ENCODE results near the gene PRL.

PRL gene

DNA sequence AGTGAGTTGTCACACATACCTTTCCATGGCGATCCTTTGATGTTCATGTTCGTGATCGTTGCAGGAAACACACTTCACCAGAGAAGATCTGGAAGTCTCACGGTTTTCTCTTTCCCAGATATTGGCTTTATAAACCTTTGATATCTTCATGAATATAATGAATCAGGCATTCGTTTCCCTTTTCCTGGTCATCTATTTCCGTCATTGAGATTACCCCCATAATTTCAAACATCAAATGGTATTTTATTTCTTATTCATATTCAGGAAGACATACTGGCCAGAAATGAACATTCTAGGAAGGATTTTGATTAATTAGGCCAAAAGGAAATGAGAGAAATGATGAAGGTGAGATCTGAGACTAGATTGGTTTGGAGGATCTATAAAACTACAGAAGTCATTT is at the start of gene PRL:
PRL (minus strand) TSS at position 101 of the 400 bp plus-strand sequence; CDS start at position 47, 54 bp downstream.
- no peak for DNase-seq (ENCODE audit: low read depth in 2 of 2)

DNA sequence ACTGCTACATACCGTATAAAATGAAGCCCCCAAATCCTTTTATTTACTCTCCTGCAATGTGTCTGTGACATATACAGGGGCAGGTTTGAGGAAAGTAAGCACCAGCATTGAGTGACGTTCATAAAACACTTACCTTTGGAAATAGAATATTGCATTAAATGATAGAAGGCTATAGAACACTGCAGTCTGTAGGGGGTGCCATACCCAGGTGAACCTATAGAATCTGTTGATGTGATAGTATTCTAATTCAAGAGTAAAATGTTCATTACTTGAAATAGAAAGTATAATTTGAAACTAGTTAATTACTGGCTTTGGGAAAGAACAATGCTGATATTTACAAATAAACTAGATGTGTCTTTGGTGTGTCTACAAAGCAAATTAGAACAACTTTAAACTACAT is 47.0 kb upstream of the PRL start:
- no peak for DNase-seq (ENCODE audit: low read depth in 2 of 2)

DNA sequence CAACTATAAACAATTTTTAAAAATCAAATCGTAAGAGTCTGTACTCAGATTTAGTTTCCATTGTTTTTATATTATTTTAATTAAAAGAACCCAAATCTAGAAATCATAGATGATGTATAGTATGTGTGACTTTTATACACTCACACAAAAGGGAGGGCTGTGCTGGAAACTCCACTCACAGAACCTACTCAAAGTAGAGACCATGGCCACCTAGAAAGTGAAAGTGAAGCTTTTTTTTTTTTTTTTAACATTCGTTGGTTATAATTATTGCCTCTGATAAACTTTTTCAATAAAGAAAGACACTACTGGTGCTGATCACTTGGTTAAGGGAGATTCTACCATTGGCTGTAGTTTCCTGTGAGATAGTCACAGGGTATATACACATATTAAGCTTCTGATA is 37.9 kb upstream of the PRL start:
- DNase-seq (ENCODE audit: low read depth in 2 of 2): no peak

DNA sequence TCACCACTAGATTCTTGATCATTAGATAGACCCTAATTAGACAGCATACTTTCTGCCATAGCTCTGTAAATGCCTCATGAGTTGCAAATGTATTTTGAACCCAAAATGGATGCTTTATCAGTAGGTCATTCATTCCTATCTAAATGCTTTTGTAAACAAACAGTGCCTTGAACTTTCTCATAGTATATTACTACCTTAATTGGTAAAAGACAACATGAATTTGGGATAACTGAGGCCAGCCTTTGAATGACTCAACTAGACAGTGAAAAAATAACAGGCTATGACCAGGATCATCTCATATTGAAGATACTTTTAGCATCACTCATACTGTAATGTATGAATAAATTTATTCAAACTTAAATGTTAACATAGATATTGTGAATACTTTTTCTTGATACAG is 37.0 kb upstream of the PRL start:
- no peak for DNase-seq (ENCODE audit: low read depth in 2 of 2)

DNA sequence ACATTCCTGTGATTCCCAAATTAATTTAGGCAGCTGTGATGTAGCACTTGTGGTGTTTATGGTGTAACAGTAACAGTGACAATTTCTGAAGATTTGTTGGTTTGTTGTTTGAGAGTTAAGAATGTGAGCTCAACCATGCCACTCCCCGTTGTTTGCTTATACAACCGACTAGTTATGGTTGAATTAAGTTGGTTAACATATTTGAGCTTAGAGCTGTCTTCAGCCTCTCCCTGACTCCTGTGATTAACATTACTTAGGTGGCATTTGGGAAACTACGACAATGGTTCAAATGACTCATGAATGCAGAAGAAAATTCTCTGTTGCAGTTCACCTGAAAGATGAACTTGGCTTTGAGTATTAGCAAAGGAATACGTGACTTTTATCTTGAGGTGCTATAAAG is 35.9 kb upstream of the PRL start:
- no peak for DNase-seq (ENCODE audit: low read depth in 2 of 2)

DNA sequence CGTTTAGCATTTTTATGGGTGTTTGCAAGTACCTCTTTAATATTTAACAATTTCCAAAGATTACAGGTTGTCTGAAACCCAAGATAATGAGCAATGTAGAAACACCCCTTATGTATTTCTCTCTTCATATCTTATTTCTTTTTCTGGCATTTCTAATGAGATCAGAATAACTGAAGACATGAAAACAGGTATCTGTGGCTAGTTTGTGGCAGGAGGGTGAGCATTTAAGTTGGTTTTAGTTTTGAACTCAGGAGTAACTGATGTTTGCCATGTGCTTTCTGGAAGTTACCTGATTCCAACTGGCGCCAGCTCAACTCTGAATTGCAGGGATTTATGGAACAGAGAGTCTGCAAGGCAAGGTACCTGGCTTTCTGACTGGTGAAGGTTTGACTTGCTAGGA is 35.4 kb upstream of the PRL start:
- no peak for DNase-seq (ENCODE audit: low read depth in 2 of 2)

DNA sequence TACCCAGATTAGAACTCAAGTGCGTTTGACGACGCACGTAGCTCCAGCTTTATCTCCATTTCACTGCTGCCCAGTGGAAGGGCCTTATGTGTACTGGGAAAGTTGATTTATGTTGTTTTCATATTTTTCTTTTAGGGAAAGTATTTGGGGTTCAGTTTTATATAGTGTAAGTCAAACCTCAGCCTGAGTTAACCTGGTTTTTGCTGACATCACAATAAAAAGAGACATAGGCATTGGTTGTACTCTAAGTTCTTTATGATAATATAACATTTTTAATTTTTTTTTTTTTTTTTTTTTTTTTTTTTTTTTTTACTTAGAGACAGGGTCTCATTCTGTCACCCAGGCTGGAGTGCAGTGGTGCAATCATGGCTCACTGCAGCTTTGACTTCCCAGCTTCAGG is 34.1 kb upstream of the PRL start:
- no peak for DNase-seq (ENCODE audit: low read depth in 2 of 2)

DNA sequence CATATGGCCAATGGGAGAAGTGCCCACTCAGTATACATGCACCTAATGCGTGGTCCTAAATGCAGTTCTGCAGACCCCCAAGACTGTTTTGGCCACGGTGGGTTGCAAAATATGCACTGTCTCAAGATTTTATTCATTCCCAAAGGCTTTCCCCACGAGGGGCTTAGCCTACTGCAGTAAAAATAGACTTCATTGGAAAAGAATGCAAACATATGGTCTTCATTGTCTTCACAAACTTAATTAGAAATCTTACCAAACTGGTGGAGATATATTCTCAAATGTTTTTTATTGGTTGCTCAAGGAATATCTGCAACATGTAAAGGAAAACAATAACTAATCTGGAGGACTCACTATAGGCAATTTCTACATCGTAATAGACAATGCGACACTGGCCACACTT is 31.6 kb upstream of the PRL start:
- no peak for DNase-seq (ENCODE audit: low read depth in 2 of 2)

GRCh38 chr6:22327881-22328280 is 31.0 kb upstream of the PRL start:
- DNase-seq (ENCODE audit: low read depth in 2 of 2): no peak

DNA sequence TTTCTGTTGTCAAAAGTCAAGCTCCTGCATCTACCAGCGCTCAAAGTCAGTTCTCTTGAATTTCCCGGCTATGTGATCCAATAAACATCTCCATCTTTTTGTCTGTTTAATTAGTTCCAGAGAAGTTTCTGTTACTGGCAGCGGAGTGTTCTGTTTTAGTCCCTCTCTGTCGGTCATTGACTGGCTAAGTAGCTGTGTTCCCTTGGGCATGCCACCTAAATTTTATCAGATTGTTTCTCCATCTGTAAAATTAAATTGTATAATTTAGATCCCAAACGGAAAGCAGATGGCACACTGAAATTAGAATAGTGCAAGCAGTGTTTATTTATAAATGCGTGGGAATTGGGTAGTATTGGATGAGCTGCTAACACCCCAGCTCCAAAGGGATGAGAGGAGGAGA is 29.7 kb upstream of the PRL start:
- no peak for DNase-seq (ENCODE audit: low read depth in 2 of 2)

GRCh38 chr6:22325481-22325880 is 28.6 kb upstream of the PRL start:
- DNase-seq (ENCODE audit: low read depth in 2 of 2): no peak

GRCh38 chr6:22323848-22324247 is 27.0 kb upstream of the PRL start:
- DNase-seq (ENCODE audit: low read depth in 2 of 2): no peak

GRCh38 chr6:22322103-22323030 is 25.5 kb upstream of the PRL start:
- DNase-seq (ENCODE audit: low read depth in 2 of 2): no peak

- no peak for DNase-seq (ENCODE audit: low read depth in 2 of 2)
Measured at GRCh38 chr6:22320750-22321149, 23.9 kb upstream of the PRL start.

DNA sequence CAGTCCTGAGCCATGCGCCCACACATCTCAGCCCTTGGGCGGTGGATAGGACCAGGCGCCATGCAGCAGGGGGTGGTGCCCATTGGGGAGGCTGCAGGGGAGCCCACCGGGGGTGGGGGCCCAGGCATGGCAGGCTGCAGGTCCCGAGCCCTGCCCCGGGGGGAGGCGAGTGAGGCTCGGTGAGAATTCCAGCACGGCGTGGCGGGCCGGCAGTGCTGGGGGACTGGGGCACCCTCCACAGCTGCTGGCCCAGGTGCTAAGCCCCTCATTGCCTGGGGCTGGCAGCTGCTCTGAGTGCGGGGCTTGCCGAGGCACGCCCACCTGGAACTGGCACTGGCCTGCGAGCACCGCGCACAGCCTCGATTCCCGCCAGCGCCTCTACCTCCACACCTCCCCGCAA is 21.6 kb upstream of the PRL start:
- DNase-seq (ENCODE audit: low read depth in 2 of 2): no peak

- no peak for DNase-seq (ENCODE audit: low read depth in 2 of 2)
Measured at GRCh38 chr6:22313796-22314195, 17.0 kb upstream of the PRL start.

DNA sequence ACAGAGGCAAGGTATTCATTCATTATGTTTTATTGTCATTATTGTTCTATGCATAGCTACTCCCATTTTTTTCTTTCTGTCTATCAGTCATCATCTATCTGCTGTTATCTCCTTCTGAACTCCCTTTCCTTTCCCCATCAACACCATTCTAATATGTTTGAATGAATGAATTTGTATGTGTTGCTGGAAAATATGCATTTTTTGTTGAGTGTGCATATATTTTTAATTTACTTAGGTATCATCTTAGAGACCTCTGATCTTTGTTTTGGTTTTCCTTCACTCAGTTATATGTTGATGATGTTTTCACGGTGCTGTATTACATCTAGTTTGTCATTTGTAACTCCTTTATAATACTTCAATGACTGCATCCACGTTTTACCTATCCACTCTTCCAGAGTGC is 12.1 kb upstream of the PRL start:
- no peak for DNase-seq (ENCODE audit: low read depth in 2 of 2)

GRCh38 chr6:22306741-22307466 is 10.1 kb upstream of the PRL start:
- DNase-seq (ENCODE audit: low read depth in 2 of 2): no peak

GRCh38 chr6:22302838-22303237 is 6.0 kb upstream of the PRL start:
- DNase-seq (ENCODE audit: low read depth in 2 of 2): no peak

- DNase-seq (ENCODE audit: low read depth in 2 of 2): no peak
Measured at GRCh38 chr6:22300273-22300998, 3.6 kb upstream of the PRL start.

DNA sequence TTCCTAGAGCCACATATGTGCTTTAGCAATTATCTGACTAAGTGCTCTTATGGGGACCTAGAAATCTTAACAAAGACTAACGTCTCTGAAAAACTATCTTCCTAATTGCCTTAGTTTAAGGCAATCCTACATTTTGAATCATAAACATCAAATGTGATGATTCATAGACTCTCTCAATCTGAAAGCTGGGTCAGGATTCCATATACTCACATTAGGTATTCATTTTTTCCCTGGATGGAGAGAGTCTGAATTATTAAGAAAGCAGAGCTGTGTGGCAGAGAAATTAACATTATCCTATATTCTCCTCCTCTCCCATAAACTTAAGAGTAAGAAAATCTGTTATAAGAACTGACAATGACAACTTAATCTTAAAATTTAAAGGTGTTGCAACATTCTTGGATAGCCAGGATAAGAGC is 1.6 kb upstream of the PRL start:
- DNase-seq (ENCODE audit: low read depth in 2 of 2): no peak

DNA sequence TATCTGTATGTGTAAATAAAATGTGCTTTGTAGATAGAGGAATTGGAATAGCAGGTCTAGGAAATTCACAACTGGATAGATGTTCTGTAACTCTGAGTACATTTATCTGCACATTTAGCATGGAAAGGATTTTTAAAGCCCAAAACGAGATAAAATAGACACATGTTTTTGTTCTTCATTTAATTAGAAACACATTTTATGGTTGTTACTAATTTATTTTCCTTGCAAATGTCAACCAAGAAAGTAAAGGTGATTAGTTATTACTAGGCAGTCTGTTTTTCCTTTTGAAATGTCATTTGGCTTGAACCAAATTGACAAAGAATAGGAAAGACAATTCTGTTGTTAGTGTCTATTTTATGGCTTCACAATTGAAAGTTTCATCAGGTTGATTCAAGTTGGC is 769 bp downstream of the PRL start:
- no peak for DNase-seq (ENCODE audit: low read depth in 2 of 2)

DNA sequence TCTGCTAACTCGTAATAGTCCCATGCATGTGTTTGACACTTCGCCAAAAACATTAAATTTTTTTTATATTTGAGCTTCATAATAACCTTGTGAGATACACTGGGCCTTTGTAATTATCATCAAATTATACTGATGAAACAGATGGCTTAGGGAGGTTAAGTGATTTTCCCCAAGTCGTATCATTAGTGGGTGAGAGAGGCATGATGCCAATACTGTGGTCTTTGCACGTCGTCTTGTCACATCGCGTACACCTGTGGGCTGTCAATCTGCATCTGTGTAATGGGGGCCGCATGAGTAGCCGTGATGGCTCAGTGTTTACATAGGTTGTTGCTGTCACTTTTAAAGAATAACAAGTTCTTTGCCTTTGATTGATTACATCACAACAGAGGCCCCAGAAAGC is 1.7 kb downstream of the PRL start:
- DNase-seq (ENCODE audit: low read depth in 2 of 2): no peak
